Measurements from ENCODE around the gene PRSS38. TPM values are rescaled to one million over a fixed set of nuclear protein-coding genes. Genes with fewer than 3 reads are reported as not detected.

The PRSS38 gene
- total and polyA plus RNA-seq, 2 donors (not counting 3 experiments of a cell fraction or from before 2014, with no cell fraction given) = not detected

- POLR2A ChIA-PET = no interaction called here
- H3K79me2 ChIP-seq (ENCODE audit: control insufficient read depth, insufficient read depth, low read length) = no peaks in the 10 kb centered on the region
Observed at GRCh38 chr1:227828786-227829185, 13.3 kb downstream of the PRSS38 start.

More at GRCh38 chr1:227828786-227829185, 13.3 kb downstream of the PRSS38 start:
- Histone ChIP-seq H3K4me2 (ENCODE audit: insufficient read depth, low read length) (no peak overlapping the region), H3K4me1 (ENCODE audit: control insufficient read depth, extremely low read depth, insufficient read depth, low read length) (no peaks in the 10 kb centered on the region), H3K4me3 (replicated peaks in 1 of 3; ENCODE audit: insufficient read depth in 1 of 3, low read depth in 1 of 3, low read length in 3 of 3) (no peak overlapping the region), H3K9me3 (replicated peaks; ENCODE audit: control insufficient read depth, insufficient read depth, low read length) (no peaks in the 10 kb centered on the region), H3K9ac (replicated peaks; ENCODE audit: extremely low read depth, insufficient read depth, low read length) (no peak overlapping the region), H4K20me1 (replicated peaks; ENCODE audit: control insufficient read depth, extremely low read depth, insufficient read depth, low read length) (no peaks in the 10 kb centered on the region), H3K9me1 (replicated peaks; ENCODE audit: control insufficient read depth, extremely low read depth, insufficient read depth, low read length) (no peaks in the 10 kb centered on the region), H3K27me3 (ENCODE audit: control insufficient read depth in 2 of 2, insufficient read depth in 2 of 2, low read length in 2 of 2) (no peaks in the 10 kb centered on the region), H2AFZ (ENCODE audit: low read depth, low read length) (no peak overlapping the region), H3K27ac (ENCODE audit: insufficient read depth, low read depth, low read length) (no peak overlapping the region), H3K36me3 (ENCODE audit: control insufficient read depth in 2 of 2, extremely low read depth in 1 of 2, insufficient read depth in 2 of 2, low read length in 2 of 2) (no peaks in the 10 kb centered on the region)
- CTCF ChIA-PET = no interaction called here
- intact Hi-C loops (cut with micrococcal nuclease) = no loop called here
- no TSS peak for BruUV-seq (replicated peaks)
- no peak for DNase-seq (ENCODE audit: low read depth, low spot score)
- TF ChIP-seq POLR2A (IDR thresholded peaks at IDR 0.05; ENCODE audit: low read depth, low read length) = no peak
- no peak for TF ChIP-seq GATA2 (IDR thresholded peaks at IDR 0.05; ENCODE audit: insufficient read depth, insufficient read length, low read depth, low read length)
- TF ChIP-seq JUN (IDR thresholded peaks at IDR 0.05; ENCODE audit: borderline replicate concordance, insufficient read depth, insufficient read length, low read depth) = no peak
- no peak for TF ChIP-seq POLR2AphosphoS5 (IDR thresholded peaks at IDR 0.05; ENCODE audit: insufficient read depth, low read depth, low read length)
- TF ChIP-seq CTCF (IDR thresholded peaks at IDR 0.05; ENCODE audit: extremely low read depth in 1 of 2, insufficient read depth in 1 of 2, low read depth in 1 of 2, low read length in 2 of 2) = no peak
- TF ChIP-seq, protein P1, sequence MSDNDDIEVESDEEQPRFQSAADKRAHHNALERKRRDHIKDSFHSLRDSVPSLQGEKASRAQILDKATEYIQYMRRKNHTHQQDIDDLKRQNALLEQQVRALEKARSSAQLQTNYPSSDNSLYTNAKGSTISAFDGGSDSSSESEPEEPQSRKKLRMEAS (IDR thresholded peaks at IDR 0.05; ENCODE audit: insufficient read depth, insufficient read length) = no peak
- TF ChIP-seq EZH2 (IDR thresholded peaks at IDR 0.05; ENCODE audit: borderline replicate concordance, low read depth, low read length, severe bottlenecking) = no peak
- no peak for TF ChIP-seq FOS (IDR thresholded peaks at IDR 0.05; ENCODE audit: borderline replicate concordance, insufficient read depth, low read length)
- no peak for TF ChIP-seq MYC (IDR thresholded peaks at IDR 0.05; ENCODE audit: low read depth, low read length)
- no peak for FAIRE-seq
- dilution Hi-C loops (cut with MboI; ENCODE audit: extremely low pct_ligation_motif_present, low sequenced_read_pairs) = no loop called here
